ENCODE measurements around the gene AMZ1. TPM values are rescaled to one million over a fixed set of nuclear protein-coding genes. Genes with fewer than 3 reads are reported as not detected.
"Not testable (repeated sequence)": the region's sequence is repeated elsewhere in the genome, so short reads cannot be mapped to it uniquely, and the experiment has no call there.

AMZ1 gene
- polyA plus RNA-seq, 2 donors: 0.10 to 0.11 TPM

DNA sequence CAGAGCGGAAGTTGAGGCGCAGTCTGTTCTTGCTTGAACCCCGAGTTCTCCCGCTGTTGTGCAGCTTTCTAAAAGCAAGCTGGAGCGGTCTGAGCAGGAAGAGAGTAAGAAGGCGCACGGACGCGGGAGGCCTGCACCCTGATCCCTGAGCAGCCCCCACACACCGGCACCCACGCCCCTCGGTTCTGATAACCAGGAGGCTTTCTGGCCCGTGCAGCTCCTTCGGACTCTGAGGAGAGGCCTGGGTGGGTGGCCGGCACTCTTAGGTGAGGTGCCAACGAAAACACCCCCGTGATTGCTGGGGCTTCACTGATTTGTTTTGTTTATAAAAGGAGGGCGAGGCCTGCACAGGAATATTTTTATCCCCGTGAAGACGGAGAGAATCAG lies 28.9 kb downstream of the AMZ1 start:
- H3K36me3 ChIP-seq (ENCODE audit: control insufficient read depth in 2 of 2, insufficient read depth in 2 of 2, low read length in 1 of 2): peaks cover 0 to 4% of the 10 kb centered on the region in 2 donors
- 68 to 77% methylated on average over 20 of the region's 20 CpGs for WGBS, 2 donors
- no peaks in the 10 kb centered on the region for H3K9me3 ChIP-seq (ENCODE audit: control insufficient read depth in 2 of 2, insufficient read depth in 1 of 2, low read depth in 1 of 2, low read length in 1 of 2)
- no peak overlapping the region for H3K4me3 ChIP-seq (ENCODE audit: low read depth in 1 of 2, low read length in 2 of 2)
- peaks cover 2% of the 10 kb centered on the region in 2 donors for H3K4me1 ChIP-seq (ENCODE audit: control insufficient read depth in 2 of 2, insufficient read depth in 2 of 2, low read length in 1 of 2)
- H3K27me3 ChIP-seq (ENCODE audit: control insufficient read depth in 1 of 2, insufficient read depth in 2 of 2, low read length in 2 of 2): no peaks in the 10 kb centered on the region
- H3K27ac ChIP-seq (ENCODE audit: low read depth in 2 of 2, low read length in 1 of 2): no peak overlapping the region

DNA sequence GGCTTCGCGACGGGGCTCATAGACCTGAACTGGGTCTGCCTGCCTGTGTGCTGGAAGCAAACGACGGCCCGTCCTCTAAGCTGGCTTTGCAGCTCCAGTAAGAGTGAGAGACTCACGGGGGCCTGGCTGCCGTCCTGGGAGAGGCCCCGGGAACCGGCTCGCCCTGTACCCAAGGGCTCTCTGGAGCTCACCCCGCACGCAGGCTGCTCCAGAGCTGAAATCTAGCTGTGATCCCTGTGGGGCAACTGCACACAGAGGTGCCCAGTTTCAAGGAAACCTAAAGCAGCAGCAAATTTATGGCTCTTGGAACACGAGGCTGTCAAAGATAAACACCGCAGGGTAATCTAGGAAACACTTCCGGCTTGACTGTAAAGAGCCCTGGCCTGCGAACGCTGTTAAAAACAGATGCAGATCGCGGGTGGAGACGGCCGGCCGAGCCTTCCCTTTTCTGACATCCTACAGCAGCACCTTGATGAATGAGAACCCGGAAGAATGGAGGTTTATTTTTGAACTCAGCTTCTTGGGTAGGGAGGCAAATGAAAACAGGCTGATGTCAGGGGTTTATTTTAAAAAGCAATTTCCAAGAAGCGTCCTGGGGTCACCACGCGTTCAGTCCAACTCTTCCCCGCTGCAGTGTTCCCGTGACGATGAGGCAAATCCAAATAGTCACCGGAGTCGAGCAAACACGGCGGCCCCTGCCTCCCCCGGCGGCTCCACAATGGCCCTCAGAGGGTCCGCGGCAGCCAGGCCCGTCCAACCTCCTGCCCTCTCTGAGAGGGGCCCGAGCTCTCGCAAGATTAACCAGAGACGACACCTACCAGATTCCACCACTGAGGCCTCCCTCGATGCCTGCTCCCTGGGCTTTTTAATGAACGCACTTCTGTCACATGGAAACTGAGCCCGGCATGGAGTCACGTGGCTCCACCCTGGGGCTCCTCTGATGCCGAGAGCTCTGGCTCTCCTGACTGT lies 29.6 kb downstream of the AMZ1 start:
- H3K27ac ChIP-seq (ENCODE audit: low read depth in 2 of 2, low read length in 1 of 2): no peak overlapping the region
- H3K4me3 ChIP-seq (ENCODE audit: low read depth in 1 of 2, low read length in 2 of 2): no peak overlapping the region
- no peaks in the 10 kb centered on the region for H3K27me3 ChIP-seq (ENCODE audit: control insufficient read depth in 1 of 2, insufficient read depth in 2 of 2, low read length in 2 of 2)

DNA sequence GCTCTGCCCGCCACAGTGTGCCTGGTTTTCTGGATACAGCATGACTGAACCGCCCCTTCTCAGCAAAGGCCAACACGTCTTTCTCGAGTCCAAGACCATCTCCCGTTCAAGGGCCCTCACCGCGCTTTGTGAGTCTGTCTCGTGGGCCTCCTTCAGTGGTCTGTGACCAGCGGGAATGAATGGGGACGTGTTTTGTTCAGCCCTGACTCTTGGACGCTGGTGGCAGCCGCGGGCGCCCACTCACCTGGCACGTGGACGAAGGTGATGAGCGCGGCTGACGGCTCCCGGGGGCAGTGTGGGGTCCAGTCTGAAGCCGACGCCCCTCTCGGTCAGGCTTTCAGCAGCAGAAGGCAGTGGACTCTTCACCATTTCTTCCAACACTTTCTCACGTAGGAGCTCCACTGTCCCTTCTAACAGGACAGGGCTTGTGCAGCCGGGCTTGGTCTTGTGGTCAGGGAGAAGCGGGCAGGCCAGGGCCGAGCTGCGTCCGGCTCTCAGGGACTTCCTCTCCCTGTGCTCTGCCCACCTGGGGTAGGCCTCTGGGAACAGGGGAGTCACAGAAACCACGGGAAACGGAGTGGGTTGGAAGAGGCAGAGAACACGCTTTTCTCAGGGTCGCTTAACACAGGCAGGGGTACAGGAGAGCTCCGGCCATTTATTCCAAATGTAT lies 30.4 kb downstream of the AMZ1 start:
- no peaks in the 10 kb centered on the region for H3K9me3 ChIP-seq (ENCODE audit: control insufficient read depth in 2 of 2, insufficient read depth in 1 of 2, low read depth in 1 of 2, low read length in 1 of 2)
- peaks cover 2 to 4% of the 10 kb centered on the region in 2 donors for H3K36me3 ChIP-seq (ENCODE audit: control insufficient read depth in 2 of 2, insufficient read depth in 2 of 2, low read length in 1 of 2)
- H3K27ac ChIP-seq (ENCODE audit: low read depth in 2 of 2, low read length in 1 of 2): no peak overlapping the region
- H3K4me3 ChIP-seq (ENCODE audit: low read depth in 1 of 2, low read length in 2 of 2): no peak overlapping the region
- peaks cover 2% of the 10 kb centered on the region in 2 donors for H3K4me1 ChIP-seq (ENCODE audit: control insufficient read depth in 2 of 2, insufficient read depth in 2 of 2, low read length in 1 of 2)
- WGBS, 2 donors: 90 to 91% methylated on average over 34 of the region's 34 CpGs
- H3K27me3 ChIP-seq (ENCODE audit: control insufficient read depth in 1 of 2, insufficient read depth in 2 of 2, low read length in 2 of 2): no peaks in the 10 kb centered on the region

More for the DNA sequence above, 29.6 kb downstream of the AMZ1 start:
- 52 to 59% methylated on average over 47 of the region's 47 CpGs for WGBS, 2 donors
- no peaks in the 10 kb centered on the region for H3K9me3 ChIP-seq (ENCODE audit: control insufficient read depth in 2 of 2, insufficient read depth in 1 of 2, low read depth in 1 of 2, low read length in 1 of 2)
- H3K4me1 ChIP-seq (ENCODE audit: control insufficient read depth in 2 of 2, insufficient read depth in 2 of 2, low read length in 1 of 2): peaks cover 2% of the 10 kb centered on the region in 2 donors
- peaks cover 0 to 4% of the 10 kb centered on the region in 2 donors for H3K36me3 ChIP-seq (ENCODE audit: control insufficient read depth in 2 of 2, insufficient read depth in 2 of 2, low read length in 1 of 2)

DNA sequence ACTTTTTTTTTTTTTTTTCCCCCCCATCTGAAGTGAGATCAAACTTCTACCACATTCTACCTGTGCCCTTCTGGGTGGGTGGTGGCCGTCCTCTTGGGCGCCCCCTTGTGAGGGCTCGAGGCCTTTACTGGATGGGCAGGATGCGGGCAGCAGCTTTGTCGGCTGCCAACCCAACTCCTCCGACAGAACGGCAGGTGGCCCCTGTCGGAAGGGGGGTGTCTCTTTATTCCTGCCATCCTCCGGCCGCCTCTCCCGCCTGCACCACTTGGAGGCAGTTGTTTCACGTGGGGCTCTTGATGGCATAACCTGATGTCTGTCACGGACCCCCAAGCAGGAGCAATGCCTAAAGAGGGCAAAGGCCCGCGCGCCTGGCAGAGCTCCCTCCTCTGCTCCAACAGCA lies 31.0 kb downstream of the AMZ1 start:
- Histone ChIP-seq H3K27ac (ENCODE audit: low read depth in 2 of 2, low read length in 1 of 2) (no peak overlapping the region), H3K27me3 (ENCODE audit: control insufficient read depth in 1 of 2, insufficient read depth in 2 of 2, low read length in 2 of 2) (no peaks in the 10 kb centered on the region), H3K4me3 (ENCODE audit: low read depth in 1 of 2, low read length in 2 of 2) (no peak overlapping the region), H3K9me3 (ENCODE audit: control insufficient read depth in 2 of 2, insufficient read depth in 1 of 2, low read depth in 1 of 2, low read length in 1 of 2) (no peaks in the 10 kb centered on the region), H3K36me3 (ENCODE audit: control insufficient read depth in 2 of 2, insufficient read depth in 2 of 2, low read length in 1 of 2) (peaks cover 4 to 5% of the 10 kb centered on the region in 2 donors), H3K4me1 (ENCODE audit: control insufficient read depth in 2 of 2, insufficient read depth in 2 of 2, low read length in 1 of 2) (peaks cover 2% of the 10 kb centered on the region in 2 donors)
- 72 to 81% methylated on average over 16 of the region's 16 CpGs for WGBS, 2 donors

DNA sequence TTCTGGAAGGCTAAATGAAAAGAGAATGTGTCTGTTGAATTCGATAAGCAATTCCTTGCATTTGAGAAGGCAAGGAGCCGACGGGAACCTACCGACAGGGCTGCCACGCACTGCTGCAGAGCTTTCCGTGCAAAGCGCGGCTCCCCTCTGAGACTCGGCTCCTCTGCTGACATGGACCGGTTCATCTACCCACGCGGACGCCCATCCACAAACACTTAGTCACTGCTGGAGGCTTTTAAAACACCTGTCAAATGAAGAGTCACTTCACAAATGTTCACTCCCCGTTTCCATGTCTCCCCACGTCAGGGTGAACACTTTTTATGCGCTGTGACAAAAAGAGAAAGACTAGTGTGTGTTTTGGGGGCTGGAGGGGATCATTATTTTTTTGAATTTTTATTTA lies 32.0 kb downstream of the AMZ1 start:
- Histone ChIP-seq H3K36me3 (ENCODE audit: control insufficient read depth in 2 of 2, insufficient read depth in 2 of 2, low read length in 1 of 2) (peaks cover 4 to 5% of the 10 kb centered on the region in 2 donors), H3K4me3 (ENCODE audit: low read depth in 1 of 2, low read length in 2 of 2) (no peak overlapping the region), H3K9me3 (ENCODE audit: control insufficient read depth in 2 of 2, insufficient read depth in 1 of 2, low read depth in 1 of 2, low read length in 1 of 2) (no peaks in the 10 kb centered on the region), H3K4me1 (ENCODE audit: control insufficient read depth in 2 of 2, insufficient read depth in 2 of 2, low read length in 1 of 2) (peaks cover 2% of the 10 kb centered on the region in 2 donors), H3K27ac (ENCODE audit: low read depth in 2 of 2, low read length in 1 of 2) (no peak overlapping the region), H3K27me3 (ENCODE audit: control insufficient read depth in 1 of 2, insufficient read depth in 2 of 2, low read length in 2 of 2) (no peaks in the 10 kb centered on the region)
- WGBS, 2 donors: 88 to 92% methylated on average over 16 of the region's 16 CpGs

DNA sequence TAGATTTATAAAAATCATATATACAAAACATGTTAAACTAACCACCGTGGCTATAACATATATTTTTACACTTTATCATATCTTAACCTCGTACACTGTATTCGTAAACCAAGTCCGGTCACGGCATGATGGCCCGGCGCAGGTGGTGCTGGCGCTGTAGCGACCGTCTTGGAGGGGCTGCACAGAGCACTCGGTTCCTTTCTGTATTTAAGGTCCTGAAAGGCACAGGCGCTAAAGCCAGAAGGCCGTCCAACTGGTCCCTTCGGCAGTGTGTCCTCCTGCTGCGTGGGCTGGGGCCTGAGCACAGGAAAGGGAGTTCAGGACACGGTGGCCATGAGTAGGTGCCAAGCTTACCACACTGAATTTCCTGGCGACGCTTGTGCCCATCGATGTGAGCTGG lies 33.8 kb downstream of the AMZ1 start:
- Histone ChIP-seq H3K4me3 (ENCODE audit: low read depth in 1 of 2, low read length in 2 of 2) (no peak overlapping the region), H3K4me1 (ENCODE audit: control insufficient read depth in 2 of 2, insufficient read depth in 2 of 2, low read length in 1 of 2) (peaks cover 0 to 1% of the 10 kb centered on the region in 2 donors), H3K27me3 (ENCODE audit: control insufficient read depth in 1 of 2, insufficient read depth in 2 of 2, low read length in 2 of 2) (no peaks in the 10 kb centered on the region), H3K27ac (ENCODE audit: low read depth in 2 of 2, low read length in 1 of 2) (no peak overlapping the region), H3K9me3 (ENCODE audit: control insufficient read depth in 2 of 2, insufficient read depth in 1 of 2, low read depth in 1 of 2, low read length in 1 of 2) (no peaks in the 10 kb centered on the region), H3K36me3 (ENCODE audit: control insufficient read depth in 2 of 2, insufficient read depth in 2 of 2, low read length in 1 of 2) (peaks cover 4 to 5% of the 10 kb centered on the region in 2 donors)
- 97 to 98% methylated on average over 19 of the region's 19 CpGs for WGBS, 2 donors

DNA sequence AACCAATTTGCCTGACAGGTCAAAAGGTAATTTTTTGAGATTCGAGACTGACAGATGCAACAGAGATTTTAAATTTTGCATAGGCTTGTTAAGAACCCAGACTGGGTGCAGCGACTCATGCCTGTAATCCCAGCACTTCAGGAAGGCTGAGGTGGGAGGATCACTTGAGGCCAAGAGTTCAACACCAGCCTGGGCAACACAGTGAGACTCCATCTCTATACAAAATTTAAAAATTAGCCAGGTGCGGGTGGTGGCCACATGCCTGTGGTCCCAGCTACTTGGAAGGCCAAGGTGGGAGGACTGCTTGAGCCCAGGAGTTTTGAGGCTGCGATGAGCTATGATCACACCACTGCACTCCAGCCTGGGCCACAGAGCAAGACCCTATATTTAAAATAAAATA lies 34.6 kb downstream of the AMZ1 start:
- no peaks in the 10 kb centered on the region for H3K27me3 ChIP-seq (ENCODE audit: control insufficient read depth in 1 of 2, insufficient read depth in 2 of 2, low read length in 2 of 2)
- no peaks in the 10 kb centered on the region for H3K4me1 ChIP-seq (ENCODE audit: control insufficient read depth in 2 of 2, insufficient read depth in 2 of 2, low read length in 1 of 2)
- 87 to 93% methylated on average over 4 of the region's 4 CpGs for WGBS, 2 donors
- no peak overlapping the region for H3K4me3 ChIP-seq (ENCODE audit: low read depth in 1 of 2, low read length in 2 of 2)
- no peaks in the 10 kb centered on the region for H3K9me3 ChIP-seq (ENCODE audit: control insufficient read depth in 2 of 2, insufficient read depth in 1 of 2, low read depth in 1 of 2, low read length in 1 of 2)
- no peak overlapping the region for H3K27ac ChIP-seq (ENCODE audit: low read depth in 2 of 2, low read length in 1 of 2)
- peaks cover 4 to 5% of the 10 kb centered on the region in 2 donors for H3K36me3 ChIP-seq (ENCODE audit: control insufficient read depth in 2 of 2, insufficient read depth in 2 of 2, low read length in 1 of 2)

DNA sequence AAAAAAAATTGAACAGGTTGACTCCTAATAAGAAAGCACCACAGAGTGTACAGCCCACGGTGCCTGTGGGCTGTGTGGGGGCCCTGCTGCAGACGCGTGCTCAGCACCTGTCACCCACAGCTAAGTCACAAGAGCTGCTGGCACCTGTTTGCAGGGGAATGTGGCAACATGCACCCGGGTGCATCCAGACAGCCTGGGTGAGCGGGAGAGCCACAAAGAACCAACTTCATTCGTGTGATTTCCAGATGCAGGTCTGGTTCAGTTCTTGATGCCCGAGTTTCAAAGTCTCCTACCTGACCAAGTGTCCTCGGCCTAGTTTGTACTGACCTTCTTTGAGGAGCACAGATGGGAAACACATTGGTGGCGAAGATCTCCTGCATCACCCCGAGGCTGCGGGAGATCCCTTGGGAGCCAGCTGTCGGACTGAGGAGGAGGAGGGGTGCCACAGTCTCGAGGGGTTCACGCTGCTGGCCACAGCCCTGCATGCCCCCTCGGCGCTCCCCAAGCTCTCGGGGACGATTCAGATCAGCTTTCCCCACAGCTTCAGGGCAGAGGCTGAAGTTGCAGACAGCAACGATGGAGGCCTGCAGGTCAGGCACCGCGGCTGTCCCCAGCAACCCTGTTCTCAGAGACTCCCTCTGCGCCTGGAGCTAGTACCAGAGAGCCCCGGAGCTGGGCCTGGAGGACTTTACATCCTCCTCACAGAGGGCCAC lies 35.3 kb downstream of the AMZ1 start:
- peaks cover 4 to 5% of the 10 kb centered on the region in 2 donors for H3K36me3 ChIP-seq (ENCODE audit: control insufficient read depth in 2 of 2, insufficient read depth in 2 of 2, low read length in 1 of 2)
- no peaks in the 10 kb centered on the region for H3K27me3 ChIP-seq (ENCODE audit: control insufficient read depth in 1 of 2, insufficient read depth in 2 of 2, low read length in 2 of 2)
- no peaks in the 10 kb centered on the region for H3K4me1 ChIP-seq (ENCODE audit: control insufficient read depth in 2 of 2, insufficient read depth in 2 of 2, low read length in 1 of 2)
- no peaks in the 10 kb centered on the region for H3K9me3 ChIP-seq (ENCODE audit: control insufficient read depth in 2 of 2, insufficient read depth in 1 of 2, low read depth in 1 of 2, low read length in 1 of 2)
- H3K4me3 ChIP-seq (ENCODE audit: low read depth in 1 of 2, low read length in 2 of 2): no peak overlapping the region
- 85 to 88% methylated on average over 23 of the region's 23 CpGs for WGBS, 2 donors
- no peak overlapping the region for H3K27ac ChIP-seq (ENCODE audit: low read depth in 2 of 2, low read length in 1 of 2)

DNA sequence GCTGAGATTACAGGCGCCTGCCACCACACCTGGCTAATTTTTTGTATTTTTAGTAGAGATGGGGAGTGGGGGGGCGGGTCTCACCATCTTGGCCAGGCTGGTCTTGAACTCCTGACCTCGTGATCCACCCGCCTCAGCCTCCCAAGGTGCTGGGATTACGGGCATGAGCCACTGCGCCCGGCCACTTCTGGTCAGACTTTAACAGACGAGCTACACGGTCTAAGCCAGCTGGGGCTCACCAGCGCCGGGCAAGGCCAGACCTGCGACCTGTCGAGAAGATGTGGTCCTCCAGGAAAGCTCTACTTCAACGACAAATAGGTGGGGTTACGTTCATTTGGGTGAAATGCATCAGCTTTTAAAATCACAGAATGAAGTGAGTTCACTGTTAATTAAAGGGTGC lies 36.0 kb downstream of the AMZ1 start:
- WGBS, 2 donors: 93 to 95% methylated on average over 15 of the region's 15 CpGs

More for the DNA sequence above, 36.0 kb downstream of the AMZ1 start:
- not testable (repeated sequence) for H3K4me3 ChIP-seq (ENCODE audit: low read depth in 1 of 2, low read length in 2 of 2); H3K36me3 ChIP-seq (ENCODE audit: control insufficient read depth in 2 of 2, insufficient read depth in 2 of 2, low read length in 1 of 2); H3K9me3 ChIP-seq (ENCODE audit: control insufficient read depth in 2 of 2, insufficient read depth in 1 of 2, low read depth in 1 of 2, low read length in 1 of 2); H3K4me1 ChIP-seq (ENCODE audit: control insufficient read depth in 2 of 2, insufficient read depth in 2 of 2, low read length in 1 of 2); H3K27ac ChIP-seq (ENCODE audit: low read depth in 2 of 2, low read length in 1 of 2); H3K27me3 ChIP-seq (ENCODE audit: control insufficient read depth in 1 of 2, insufficient read depth in 2 of 2, low read length in 2 of 2)

Data from esophagus (tissue), 2 donors.